ENCODE results near the gene RAB37.

The RAB37 gene

DNA sequence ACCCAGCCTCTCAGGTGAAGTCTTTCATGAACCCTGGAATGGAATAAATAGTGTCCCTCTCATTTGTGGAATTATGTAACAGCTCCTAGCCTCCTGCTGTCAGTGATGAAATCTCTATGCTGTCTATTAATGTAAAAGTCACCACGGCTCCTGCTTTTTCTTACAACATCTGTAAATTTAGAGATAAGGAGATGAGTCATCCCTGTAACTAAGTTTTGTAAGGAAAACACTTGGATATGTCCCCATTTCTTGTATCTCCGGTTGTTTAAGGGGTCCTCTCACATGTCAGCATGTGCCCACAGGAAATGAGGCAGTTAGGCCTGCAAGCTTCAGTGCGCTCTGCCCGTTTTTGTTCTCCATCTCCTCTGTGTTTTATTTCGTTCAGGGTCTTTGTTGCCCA, 41.9 kb downstream of the RAB37 start:
- no peak for DNase-seq (ENCODE audit: low spot score)

DNA sequence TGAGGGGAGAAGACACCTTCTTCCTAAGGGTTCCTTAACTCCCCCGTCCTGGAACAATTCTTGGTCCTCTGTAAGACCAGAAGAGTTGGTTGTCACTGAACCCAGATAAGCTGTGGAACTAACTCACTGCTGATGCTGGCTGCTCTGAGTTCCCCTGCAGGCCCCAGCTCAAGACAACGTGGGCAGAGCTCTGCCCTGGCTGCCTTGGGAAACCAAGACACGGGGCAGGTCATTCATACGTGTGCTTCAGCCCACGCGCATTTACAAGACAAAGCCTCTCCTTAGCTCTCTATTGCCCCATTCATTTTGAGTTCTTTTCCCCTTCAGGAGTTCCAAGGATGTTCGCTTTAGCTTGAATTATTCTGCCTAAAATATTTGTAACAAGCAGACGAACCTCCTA, 42.4 kb downstream of the RAB37 start:
- no peak for DNase-seq (ENCODE audit: low spot score)

DNA sequence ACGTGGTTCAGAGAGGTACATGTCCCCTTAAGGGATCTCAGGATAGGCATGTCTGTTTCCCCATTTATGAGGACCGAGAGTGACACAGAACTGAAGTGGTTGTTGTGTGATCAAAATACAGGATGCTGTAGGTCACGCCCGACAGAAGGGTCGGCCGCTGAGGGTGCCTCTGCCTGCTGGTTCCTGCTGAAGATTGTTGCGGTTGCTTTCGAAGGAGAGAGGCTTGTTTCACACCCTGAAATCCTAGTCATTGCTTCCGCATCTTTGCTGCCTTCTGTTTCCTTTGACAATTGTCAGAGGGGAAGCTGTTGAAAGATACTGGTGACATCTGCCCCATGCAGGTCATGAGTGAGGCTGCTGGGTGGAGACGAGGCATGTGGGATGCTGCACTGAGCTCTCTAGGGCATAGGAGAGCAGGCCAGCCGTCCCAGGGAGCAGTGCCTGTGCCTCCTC, 42.9 kb downstream of the RAB37 start:
- DNase-seq (ENCODE audit: low spot score) = peak; percentile 66

DNA sequence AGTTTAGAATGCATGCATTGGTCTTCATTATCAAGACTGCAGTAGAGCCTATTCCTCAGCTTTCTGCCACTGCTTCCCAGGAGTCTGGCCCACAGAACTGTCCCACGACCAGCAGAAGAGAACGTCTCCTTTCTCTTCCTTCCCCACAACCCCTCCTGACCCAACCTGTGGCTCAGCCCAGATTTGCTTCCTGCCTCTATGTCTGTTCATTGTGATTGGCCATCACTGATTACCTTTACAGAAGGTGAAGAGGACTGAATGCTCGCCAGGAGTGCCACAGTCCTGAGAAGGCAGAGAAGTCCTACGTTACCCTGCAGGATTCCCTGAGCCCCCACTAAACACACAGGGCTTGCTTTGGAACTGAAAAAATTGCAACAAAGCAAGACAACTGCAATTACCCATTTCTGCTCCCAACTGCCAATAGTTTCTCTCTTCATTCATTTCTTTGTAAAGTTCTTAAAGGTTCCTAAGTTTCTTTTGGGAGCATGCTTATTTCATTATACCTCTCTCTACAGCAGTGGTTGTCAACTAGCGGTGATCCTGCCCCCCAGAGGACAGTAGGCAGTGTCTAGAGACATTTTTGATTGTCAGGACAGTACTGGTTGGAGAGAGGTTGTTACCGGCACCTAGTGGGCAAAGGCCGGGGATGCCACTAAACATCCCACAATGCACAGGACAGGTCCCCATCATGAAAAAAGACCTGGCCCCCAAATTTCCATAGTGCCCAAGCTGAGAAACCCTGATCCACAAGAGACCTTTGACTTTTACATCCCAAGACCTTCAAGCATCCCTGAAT, 43.6 kb downstream of the RAB37 start:
- DNase-seq (ENCODE audit: low spot score) = peak; percentile 50

DNA sequence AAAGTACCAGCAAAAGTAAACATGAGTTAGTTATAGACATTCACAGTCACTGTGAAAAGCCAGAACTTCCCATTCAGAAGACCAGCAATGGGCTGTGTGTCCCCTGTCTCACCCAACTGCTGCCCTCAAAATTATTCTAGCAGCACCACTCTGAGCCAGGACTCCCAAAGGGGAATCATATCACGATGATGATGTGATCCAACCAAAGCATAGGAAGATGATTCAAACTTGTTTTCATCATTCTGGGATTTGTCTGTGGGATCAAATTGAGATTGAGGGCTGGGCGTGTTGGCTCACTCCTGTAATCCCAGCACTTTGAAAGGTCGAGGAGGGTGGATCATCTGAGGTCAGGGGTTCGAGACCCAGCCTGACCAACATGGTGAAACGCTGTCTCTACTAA, 45.5 kb downstream of the RAB37 start:
- DNase-seq (ENCODE audit: low spot score) = no peak

DNA sequence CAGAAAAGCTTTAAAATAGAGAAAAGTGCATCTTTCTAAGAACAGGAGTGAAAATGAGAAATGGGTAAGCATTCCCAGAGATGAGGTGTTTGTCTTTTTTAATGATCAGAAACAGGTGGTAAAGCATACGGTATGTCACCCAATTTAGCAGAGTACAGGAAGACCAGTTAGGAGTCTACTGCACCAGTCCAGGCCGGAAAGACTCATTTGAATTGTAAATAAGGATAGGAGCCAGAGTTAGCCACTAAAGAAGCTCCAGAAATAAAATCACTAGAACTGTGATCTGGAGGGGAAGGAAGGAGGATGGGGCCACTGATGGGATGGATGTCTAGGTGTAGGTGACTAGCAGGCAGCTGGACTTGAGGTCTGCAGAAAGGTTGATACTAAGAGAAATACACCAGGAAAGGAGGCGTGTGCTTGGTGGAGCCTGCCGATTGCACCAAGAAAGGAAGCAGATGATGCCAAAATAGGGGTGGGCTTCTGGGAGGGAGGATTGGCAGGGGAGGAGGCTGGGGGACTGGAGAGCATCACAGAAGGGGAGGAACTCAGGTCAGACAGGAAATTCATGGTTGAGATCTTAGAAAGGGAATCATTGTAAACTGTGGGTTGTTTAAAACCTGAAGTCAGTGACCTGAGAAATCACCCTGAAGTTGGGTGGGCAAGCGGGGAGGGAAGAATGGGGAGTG, 47.2 kb downstream of the RAB37 start:
- DNase-seq (ENCODE audit: low spot score) = no peak

DNA sequence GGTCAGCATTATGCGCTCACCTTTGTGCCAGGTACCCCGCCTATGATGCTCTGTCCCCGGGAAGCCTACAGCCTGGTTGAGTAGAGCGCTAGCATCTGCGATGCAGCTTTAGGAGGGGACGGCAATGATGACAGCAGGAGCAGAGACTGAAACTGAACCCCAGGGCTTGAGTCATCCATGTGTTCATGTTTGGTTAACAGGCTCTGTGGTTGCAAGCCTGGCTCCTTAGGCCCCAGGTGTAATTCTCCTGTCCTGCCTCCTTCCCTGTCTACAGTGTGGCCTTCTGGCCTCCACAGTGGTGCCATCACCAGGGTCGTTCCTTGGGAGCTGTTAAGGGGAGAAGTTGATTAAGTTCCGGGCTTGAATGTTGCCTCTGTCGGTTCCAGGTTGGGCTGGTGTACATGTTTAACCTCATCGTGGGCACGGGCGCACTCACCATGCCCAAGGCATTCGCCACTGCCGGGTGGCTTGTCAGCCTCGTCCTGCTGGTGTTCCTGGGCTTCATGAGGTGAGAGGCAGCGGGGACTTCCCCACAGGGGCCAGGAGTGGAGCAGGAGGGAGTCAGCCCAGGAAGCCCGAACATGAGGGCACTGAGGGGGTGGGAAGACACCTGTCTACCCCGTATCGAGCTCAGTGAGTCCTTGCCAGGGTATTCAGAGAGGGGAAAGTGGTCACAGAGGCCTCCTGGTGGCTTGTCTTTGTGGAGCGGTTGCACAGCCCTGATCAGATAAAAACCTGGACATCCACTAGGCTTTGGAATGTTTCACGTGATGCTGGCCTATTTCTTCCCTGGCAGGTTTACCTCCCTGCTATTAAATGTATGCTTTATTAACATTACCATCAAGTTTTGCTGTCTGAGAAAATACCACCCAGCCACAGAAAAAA, 48.3 kb downstream of the RAB37 start:
- no peak for DNase-seq (ENCODE audit: low spot score)

DNA sequence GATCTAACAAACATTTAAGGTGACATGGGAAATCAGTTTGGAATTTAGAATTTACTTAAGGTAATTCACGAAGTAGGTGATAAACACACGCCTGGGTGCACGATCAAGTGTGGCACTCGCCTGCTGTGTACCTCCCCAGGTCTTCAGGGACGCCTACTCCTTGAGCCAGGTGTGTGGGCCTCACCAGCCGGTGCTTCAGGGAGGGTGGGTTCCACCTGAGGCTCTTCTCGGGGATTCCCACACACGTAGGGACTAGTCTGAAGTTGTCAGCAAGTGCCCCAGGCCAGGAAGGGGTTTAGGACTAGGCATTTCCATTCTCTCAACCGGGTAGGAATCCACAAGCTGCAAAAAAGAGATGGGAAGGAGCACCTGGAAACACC, 48.9 kb downstream of the RAB37 start:
- DNase-seq (ENCODE audit: low spot score) = no peak

DNA sequence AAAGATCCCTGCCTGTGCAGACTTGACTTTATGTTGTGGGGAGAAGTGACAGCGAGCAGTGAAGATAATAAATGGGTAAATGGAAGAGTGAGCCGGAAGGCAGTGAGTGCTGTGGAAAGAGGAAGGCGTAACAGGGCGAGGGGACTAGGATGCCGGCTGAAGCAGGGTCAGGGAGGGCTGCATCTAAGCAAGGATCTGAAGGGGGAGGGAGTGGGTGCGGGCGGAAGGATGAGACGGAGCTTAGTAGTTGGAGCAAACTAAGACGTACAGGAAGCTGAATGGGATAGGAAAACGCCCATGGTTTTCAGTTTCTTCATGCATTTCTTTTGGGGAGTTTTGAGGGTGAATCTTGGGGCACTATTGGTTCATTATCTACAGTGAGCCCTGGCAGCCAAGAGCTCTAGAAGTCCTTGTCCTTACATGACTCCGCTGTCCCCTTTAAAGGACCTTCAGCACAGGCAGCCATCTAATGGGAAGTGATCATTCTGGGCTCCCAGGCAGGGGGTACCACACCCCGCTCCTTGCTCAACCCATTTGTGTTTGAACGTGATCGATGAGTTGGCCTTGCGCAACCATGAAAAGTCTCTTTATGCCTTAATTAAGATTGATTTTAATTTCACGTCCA, 49.5 kb downstream of the RAB37 start:
- DNase-seq (ENCODE audit: low spot score) = no peak

DNA sequence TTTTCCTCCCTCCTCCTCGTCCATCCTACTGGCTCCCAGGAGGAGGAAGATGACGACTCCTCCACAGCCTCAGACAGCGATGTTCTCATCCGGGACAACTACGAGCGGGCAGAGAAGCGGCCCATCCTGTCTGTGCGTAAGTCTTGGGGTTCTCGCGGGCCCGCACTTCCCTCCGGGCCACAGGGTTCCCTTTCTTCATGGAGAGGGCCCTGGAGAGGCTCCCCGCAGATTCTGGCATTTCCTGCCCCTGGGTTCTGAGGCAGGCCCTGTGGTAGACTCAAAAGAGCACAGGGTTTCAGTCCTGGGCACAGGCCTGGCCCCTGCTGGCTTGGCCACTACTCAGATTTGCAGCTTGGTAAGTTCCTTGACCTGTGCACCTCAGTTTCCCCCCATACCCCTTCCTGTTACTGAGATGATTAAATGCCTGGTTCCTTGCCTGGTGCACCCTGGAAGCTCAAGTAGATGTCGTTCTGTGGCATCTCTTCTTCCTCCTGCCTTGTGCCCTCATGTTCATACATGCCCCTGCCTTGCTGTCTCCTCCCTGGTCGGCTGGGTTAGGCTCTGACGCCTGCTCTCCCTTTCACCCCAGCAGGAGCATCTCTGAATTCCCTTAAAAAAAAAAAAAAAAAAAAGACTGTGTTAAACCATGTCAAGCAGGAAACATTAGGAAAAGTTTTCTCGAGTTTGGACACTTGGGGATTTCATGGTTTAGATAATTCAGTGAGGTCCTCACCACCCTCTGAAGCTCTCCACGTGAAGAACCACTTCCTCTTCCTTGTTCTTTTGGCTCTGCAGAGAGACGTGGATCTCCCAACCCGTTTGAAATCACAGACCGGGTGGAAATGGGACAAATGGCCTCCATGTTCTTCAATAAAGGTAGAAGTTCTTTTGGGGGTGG, 53.4 kb downstream of the RAB37 start:
- no peak for DNase-seq (ENCODE audit: low spot score)

DNA sequence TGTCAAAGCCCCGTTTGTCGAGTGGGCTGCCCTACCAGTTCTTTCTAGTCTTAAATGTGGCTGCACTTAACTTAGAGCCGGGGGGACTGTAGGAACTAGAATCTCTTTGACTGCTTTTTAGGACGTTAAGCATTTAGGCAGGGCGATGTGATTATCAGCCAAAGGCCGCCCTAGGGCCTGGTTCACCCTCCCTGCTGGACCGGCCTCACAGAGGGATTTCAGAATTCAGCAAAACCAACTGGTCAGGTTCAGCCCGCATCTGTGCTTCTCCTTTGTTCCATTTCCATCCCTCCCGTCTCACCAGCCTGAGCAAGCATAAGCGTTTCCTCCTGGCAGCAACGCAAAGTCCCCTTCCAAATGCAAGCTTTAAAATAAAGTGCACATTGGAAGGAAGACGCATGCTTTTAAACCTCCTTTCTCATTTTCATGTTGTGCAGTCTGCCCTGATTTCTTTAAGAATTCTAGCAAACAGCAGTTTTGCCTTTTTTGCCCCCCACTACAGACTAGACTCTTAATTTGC, 55.6 kb downstream of the RAB37 start:
- DNase-seq (ENCODE audit: low spot score) = no peak

DNA sequence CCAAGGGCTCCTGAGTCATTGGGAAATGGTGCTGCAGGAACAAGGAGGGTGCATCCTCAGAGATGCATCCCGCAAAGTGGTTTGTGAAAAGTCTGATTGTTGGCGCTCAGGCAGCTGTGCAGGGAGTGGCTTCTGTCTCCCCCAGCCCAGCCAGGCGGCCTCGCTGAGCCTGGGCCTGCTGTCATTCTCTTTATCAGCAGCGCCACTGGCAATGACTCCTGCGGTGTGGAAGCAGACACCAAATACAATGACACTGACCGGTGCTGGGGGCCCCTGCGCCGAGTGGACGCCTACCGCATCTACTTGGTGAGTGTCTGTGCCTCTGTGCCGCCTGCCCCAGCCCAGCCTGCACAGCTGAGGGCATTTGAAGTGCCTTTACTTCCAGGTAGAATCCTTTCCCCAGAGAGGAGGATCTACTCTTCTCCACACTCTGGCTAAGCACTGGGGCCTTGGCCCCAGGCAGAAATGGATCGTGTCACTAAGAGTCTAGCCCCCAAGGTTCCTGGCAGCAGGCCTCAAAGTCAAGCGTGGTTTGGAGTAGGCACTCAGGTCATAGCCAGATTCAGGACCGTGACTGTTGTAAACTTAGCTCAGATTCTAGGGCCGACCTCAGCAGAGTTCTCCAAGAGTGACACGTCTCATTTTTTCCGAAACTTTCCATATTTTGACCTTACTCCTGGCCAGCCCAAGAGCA, 58.4 kb downstream of the RAB37 start:
- DNase-seq (ENCODE audit: low spot score) = no peak

DNA sequence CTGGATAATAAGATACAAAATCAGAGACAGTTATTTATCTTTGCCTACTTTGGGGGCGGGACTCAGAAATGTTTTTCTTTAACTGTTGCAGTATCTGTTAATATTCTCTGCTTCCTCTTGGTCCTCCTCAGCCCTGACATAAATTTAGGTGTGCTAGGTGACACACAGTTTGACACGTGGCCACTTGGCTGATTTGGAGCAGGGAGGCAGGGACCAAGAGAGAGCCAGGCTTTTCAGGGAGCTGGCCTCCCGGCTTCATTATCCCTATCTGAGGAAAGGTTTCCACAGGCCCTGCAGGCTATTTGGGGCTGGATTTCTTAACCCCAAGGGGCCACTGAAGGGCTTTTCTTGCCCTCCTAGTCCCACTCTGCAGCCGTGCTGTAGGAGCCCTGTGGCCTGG, 59.2 kb downstream of the RAB37 start:
- no peak for DNase-seq (ENCODE audit: low spot score)

DNA sequence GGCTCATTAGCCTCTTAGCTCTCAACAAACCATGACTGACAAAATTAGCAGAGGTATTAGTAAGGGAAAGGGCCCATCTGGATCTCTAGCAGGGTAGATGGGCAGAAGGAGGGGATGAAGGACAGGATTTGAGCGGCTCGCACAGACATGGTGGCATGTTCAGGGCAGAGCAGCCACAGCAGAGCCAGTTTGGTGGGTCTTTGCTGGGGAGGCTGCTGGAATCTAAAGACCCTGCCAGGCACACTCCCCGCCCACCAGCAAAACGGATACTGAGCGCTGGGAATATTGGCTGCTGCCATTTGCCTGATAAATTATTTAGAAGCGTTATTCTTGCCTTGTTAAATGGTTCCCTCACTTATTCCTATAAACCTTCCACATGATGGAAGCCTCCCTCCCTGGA, 59.8 kb downstream of the RAB37 start:
- DNase-seq (ENCODE audit: low spot score) = no peak

All from germinal center (tissue), 1 donor.